HG03442 (cell line): ENCODE data around the gene ERAS.

Source experiments
- ATAC-seq: cut with Tn5 transposase; IDR thresholded peaks from one replicate; pipeline ENCODE4 v1.9.1; 2021; ENCODE audit warnings: mild to moderate bottlenecking, moderate library complexity; ENCODE audit not compliant: unreplicated experiment

Gene ERAS

GRCh38 chrX:48826135-48826875 lies at the start of gene ERAS:
Gene ERAS, plus strand, starts transcription at chrX:48826513. Its CDS starts 2,611 bp downstream, at chrX:48829124.
- ATAC-seq: no peak

GRCh38 chrX:48776818-48777439 lies 49.4 kb upstream of the ERAS start:
- ATAC-seq: no peak

- no peak for ATAC-seq
Observed at GRCh38 chrX:48779399-48779798, 46.9 kb upstream of the ERAS start.

GRCh38 chrX:48781705-48782104 lies 44.6 kb upstream of the ERAS start:
- no peak for ATAC-seq

- no peak for ATAC-seq
Observed at GRCh38 chrX:48782216-48782615, 44.1 kb upstream of the ERAS start.

- no peak for ATAC-seq
Observed at GRCh38 chrX:48782795-48783194, 43.5 kb upstream of the ERAS start.

- ATAC-seq: no peak
Observed at GRCh38 chrX:48784726-48785125, 41.6 kb upstream of the ERAS start.

- no peak for ATAC-seq
Observed at GRCh38 chrX:48785186-48785539, 41.1 kb upstream of the ERAS start.

GRCh38 chrX:48785540-48786214 lies 40.6 kb upstream of the ERAS start:
- ATAC-seq: no peak

GRCh38 chrX:48786341-48786800 lies 39.9 kb upstream of the ERAS start, which contains the start of gene GATA1:
Gene GATA1, plus strand, starts transcription at chrX:48786590. Its CDS starts 4,520 bp downstream, at chrX:48791110.
- ATAC-seq: no peak

- ATAC-seq: no peak
Observed at GRCh38 chrX:48786825-48787504, 39.3 kb upstream of the ERAS start.

GRCh38 chrX:48787505-48788443 lies 38.5 kb upstream of the ERAS start:
- no peak for ATAC-seq

- no peak for ATAC-seq
Observed at GRCh38 chrX:48789366-48790220, 36.7 kb upstream of the ERAS start.

- no peak for ATAC-seq
Observed at GRCh38 chrX:48790477-48790876, 35.8 kb upstream of the ERAS start.

- ATAC-seq: no peak
Observed at GRCh38 chrX:48791063-48791820, 35.1 kb upstream of the ERAS start.

- no peak for ATAC-seq
Observed at GRCh38 chrX:48792219-48792618, 34.1 kb upstream of the ERAS start.

- no peak for ATAC-seq
Observed at GRCh38 chrX:48793935-48794334, 32.4 kb upstream of the ERAS start.

GRCh38 chrX:48794340-48794910 lies 31.9 kb upstream of the ERAS start:
- ATAC-seq: no peak
